ENCODE measurements around the gene PRKG1.
"Not testable (repeated sequence)": the region's sequence is repeated elsewhere in the genome, so short reads cannot be mapped to it uniquely, and the experiment has no call there.

Gene PRKG1

GRCh38 chr10:51675088-51675487, 600.8 kb downstream of the PRKG1 start:
- no peak for TF ChIP-seq CTCF (IDR thresholded peaks at IDR 0.05; ENCODE audit: borderline replicate concordance, insufficient read depth, low read depth, low read length)
- H3K4me3 ChIP-seq (ENCODE audit: low read depth, low read length), result no peak overlapping the region

GRCh38 chr10:51679841-51680240, 605.6 kb downstream of the PRKG1 start:
- TF ChIP-seq CTCF (IDR thresholded peaks at IDR 0.05; ENCODE audit: borderline replicate concordance, insufficient read depth, low read depth, low read length), result no peak
- H3K4me3 ChIP-seq (ENCODE audit: low read depth, low read length), result no peak overlapping the region

- no peak for TF ChIP-seq CTCF (IDR thresholded peaks at IDR 0.05; ENCODE audit: borderline replicate concordance, insufficient read depth, low read depth, low read length)
- H3K4me3 ChIP-seq (ENCODE audit: low read depth, low read length), result no peak overlapping the region
Measured at GRCh38 chr10:51683031-51683691, 608.9 kb downstream of the PRKG1 start.

DNA sequence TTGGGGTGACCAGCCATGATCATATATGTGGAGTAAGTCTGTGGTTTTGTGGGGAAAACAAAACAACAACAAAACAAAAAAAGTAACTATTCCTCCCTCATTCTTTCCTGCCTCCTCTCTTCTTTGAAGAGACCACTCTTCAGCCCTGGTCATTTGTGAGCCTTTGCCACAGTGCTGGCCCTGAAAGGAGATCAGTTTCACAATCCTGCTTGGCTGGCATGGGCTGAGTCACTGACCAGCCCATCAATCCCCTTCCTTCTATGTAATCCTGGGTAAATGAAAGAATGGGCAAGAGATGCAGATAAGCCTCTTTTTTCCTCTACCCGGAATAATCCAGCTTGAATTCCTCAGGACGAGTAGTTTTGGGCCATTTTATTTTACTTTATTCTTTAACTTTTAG, 611.5 kb downstream of the PRKG1 start:
- no peak overlapping the region for H3K4me3 ChIP-seq (ENCODE audit: low read depth, low read length)
- TF ChIP-seq CTCF (IDR thresholded peaks at IDR 0.05; ENCODE audit: borderline replicate concordance, insufficient read depth, low read depth, low read length), result no peak

GRCh38 chr10:51687296-51687695, 613.0 kb downstream of the PRKG1 start:
- TF ChIP-seq CTCF (IDR thresholded peaks at IDR 0.05; ENCODE audit: borderline replicate concordance, insufficient read depth, low read depth, low read length), result no peak
- H3K4me3 ChIP-seq (ENCODE audit: low read depth, low read length), result no peak overlapping the region

GRCh38 chr10:51688826-51689225, 614.5 kb downstream of the PRKG1 start:
- H3K4me3 ChIP-seq (ENCODE audit: low read depth, low read length), result not testable (repeated sequence)

GRCh38 chr10:51689536-51689935, 615.2 kb downstream of the PRKG1 start:
- no peak for TF ChIP-seq CTCF (IDR thresholded peaks at IDR 0.05; ENCODE audit: borderline replicate concordance, insufficient read depth, low read depth, low read length)
- no peak overlapping the region for H3K4me3 ChIP-seq (ENCODE audit: low read depth, low read length)

GRCh38 chr10:51691135-51691534, 616.8 kb downstream of the PRKG1 start:
- no peak overlapping the region for H3K4me3 ChIP-seq (ENCODE audit: low read depth, low read length)
- TF ChIP-seq CTCF (IDR thresholded peaks at IDR 0.05; ENCODE audit: borderline replicate concordance, insufficient read depth, low read depth, low read length), result no peak
